ENCODE measurements around the gene MISP.

DNA sequence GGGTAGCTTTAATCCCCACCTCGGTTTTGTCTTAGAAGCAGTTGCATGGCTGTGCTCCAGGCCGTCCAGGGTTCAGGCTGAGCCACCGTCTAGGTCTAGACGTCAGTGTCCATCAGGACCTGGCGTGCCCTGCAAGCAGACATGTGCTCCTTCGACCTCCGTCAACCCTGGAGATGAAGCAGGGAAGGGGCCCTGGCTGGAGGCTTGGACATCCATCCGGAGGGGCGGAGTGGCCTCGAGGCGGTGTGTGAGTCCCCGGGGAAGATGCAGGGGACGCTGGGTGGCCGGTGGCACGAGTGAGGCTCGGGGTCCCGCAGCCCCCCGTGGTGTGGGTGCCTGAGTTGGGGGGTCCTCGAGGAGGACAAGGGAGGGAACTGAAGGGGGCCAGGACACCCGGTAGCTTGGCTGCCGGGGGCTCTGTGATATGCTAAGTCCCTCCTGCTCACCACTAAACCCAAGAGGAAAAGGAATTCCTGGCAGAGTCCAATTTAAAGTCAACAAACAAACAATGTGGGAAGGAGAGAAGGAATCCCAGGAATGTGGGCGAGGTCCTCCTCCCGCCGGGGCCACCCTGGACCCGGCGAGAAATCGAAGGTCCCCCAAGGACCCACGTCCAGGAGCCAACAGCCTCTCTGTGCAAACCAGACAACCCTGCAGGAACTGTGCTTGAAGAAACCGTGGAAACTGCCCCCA lies 31.4 kb downstream of the MISP start:
- TF ChIP-seq, protein P1, sequence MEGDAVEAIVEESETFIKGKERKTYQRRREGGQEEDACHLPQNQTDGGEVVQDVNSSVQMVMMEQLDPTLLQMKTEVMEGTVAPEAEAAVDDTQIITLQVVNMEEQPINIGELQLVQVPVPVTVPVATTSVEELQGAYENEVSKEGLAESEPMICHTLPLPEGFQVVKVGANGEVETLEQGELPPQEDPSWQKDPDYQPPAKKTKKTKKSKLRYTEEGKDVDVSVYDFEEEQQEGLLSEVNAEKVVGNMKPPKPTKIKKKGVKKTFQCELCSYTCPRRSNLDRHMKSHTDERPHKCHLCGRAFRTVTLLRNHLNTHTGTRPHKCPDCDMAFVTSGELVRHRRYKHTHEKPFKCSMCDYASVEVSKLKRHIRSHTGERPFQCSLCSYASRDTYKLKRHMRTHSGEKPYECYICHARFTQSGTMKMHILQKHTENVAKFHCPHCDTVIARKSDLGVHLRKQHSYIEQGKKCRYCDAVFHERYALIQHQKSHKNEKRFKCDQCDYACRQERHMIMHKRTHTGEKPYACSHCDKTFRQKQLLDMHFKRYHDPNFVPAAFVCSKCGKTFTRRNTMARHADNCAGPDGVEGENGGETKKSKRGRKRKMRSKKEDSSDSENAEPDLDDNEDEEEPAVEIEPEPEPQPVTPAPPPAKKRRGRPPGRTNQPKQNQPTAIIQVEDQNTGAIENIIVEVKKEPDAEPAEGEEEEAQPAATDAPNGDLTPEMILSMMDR (IDR thresholded peaks at IDR 0.05; ENCODE audit: borderline replicate concordance, extremely low read depth, low read length, poor library complexity, severe bottlenecking): no peak
- TF ChIP-seq EZH2 (IDR thresholded peaks at IDR 0.05; ENCODE audit: borderline replicate concordance, low read depth, low read length, severe bottlenecking): no peak

Measured in DND-41 (cell line).